Common myeloid progenitor, CD34-positive (primary cell): ENCODE results near the gene DAPL1.
A peak's percentile ranks its signal among the peaks of the same experiment; 100 is the strongest.

Experiments
- CTCF ChIA-PET: fragments of 350-600 bp; sonication (Branson Sonifier 250); formaldehyde crosslinking; loops from one replicate; lab custom pipeline; 2021; ENCODE audit warnings: antibody characterized with exemption; lab: Charles Lee
- POLR2A ChIA-PET: fragments of 350-600 bp; sonication (Branson Sonifier 250); formaldehyde crosslinking; loops from one replicate; lab custom pipeline; 2021; ENCODE audit warnings: antibody characterized with exemption; lab: Charles Lee
- DNase-seq, 3 donors: peaks; one replicate each; pipeline versions ENCODE4 v3.0.0 to v3.0.0-alpha.2; 2013
- H3K27ac ChIP-seq, 2 experiments: 1 replicate in 1 of 2; 2 replicates in 1 of 2; pipeline ENCODE4 v1.7.0; 2013; ENCODE audit warnings: inconsistent platforms in 2 of 2, low read length in 2 of 2, mild to moderate bottlenecking in 2 of 2, low read depth in 1 of 2, moderate library complexity in 1 of 2; ENCODE audit not compliant: severe bottlenecking in 2 of 2, insufficient read depth in 1 of 2, poor library complexity in 1 of 2
- H3K27me3 ChIP-seq, 5 experiments: replicated peaks in 2 of 5; 1 replicate in 3 of 5; 2 replicates in 2 of 5; pipeline versions ENCODE4 v1.6.1 to v1.7.0; 2013; ENCODE audit warnings: low read length in 4 of 5, mild to moderate bottlenecking in 2 of 5, moderate library complexity in 2 of 5, inconsistent platforms in 1 of 5; ENCODE audit not compliant: insufficient read depth in 5 of 5, control insufficient read depth in 4 of 5
- H3K36me3 ChIP-seq, 4 experiments: 1 replicate in 2 of 4; 2 replicates in 2 of 4; pipeline versions ENCODE4 v1.6.1 to v1.7.0; 2013; ENCODE audit warnings: low read length in 3 of 4, control low read depth in 1 of 4, mild to moderate bottlenecking in 1 of 4; ENCODE audit not compliant: control insufficient read depth in 4 of 4, insufficient read depth in 4 of 4
- H3K4me1 ChIP-seq, 4 experiments: 1 replicate in 3 of 4; 2 replicates in 1 of 4; pipeline versions ENCODE4 v1.6.1 to v1.7.1; 2013; ENCODE audit warnings: low read length in 3 of 4, mild to moderate bottlenecking in 3 of 4, control low read depth in 1 of 4, inconsistent platforms in 1 of 4, moderate library complexity in 1 of 4; ENCODE audit not compliant: control insufficient read depth in 4 of 4, insufficient read depth in 4 of 4; ENCODE audit errors: control extremely low read depth in 1 of 4
- H3K4me3 ChIP-seq, 7 experiments: 1 replicate in 4 of 7; 2 replicates in 3 of 7; pipeline versions ENCODE4 v1.5.1 to v1.7.0; 2013; ENCODE audit warnings: mild to moderate bottlenecking in 7 of 7, low read length in 6 of 7, moderate library complexity in 6 of 7, inconsistent platforms in 2 of 7, low read depth in 2 of 7, control low read depth in 1 of 7; ENCODE audit not compliant: insufficient read depth in 4 of 7, control insufficient read depth in 1 of 7; ENCODE audit errors: extremely low read depth in 1 of 7
- H3K9me3 ChIP-seq, 5 experiments: 1 replicate in 4 of 5; 2 replicates in 1 of 5; pipeline versions ENCODE4 v1.6.1 to v1.7.1; 2013; ENCODE audit warnings: low read length in 4 of 5, mild to moderate bottlenecking in 2 of 5, inconsistent platforms in 1 of 5, low read depth in 1 of 5, moderate library complexity in 1 of 5; ENCODE audit not compliant: control insufficient read depth in 4 of 5, insufficient read depth in 2 of 5; ENCODE audit errors: control extremely low read depth in 1 of 5
- WGBS: methylation state at CpG from one replicate; pipeline ENCODE4 v1.1.5; 2013; ENCODE audit not compliant: insufficient coverage; 5-methylcytosine and 5-hydroxymethylcytosine counted together

Gene DAPL1

DNA sequence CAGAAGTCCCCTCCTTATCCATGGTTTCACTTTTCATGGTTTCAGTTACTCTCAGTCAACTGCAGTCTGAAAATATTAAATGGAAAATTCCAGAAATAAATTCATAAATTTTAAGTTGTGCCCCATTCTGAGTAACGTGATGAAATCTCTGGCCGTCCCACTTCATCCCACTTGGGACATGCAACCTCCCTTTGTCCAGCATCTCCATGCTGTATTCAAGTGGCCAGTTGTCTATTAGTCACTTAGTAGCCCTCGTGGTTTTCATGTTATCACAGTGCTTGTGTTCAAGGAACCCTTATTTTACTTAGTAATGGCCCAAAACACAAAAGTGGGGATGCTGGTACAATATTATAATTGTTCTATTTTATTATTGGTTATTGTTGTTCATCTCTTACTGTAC, 18.0 kb upstream of the DAPL1 start:
- WGBS, result 100% methylated on average over 2 of the region's 3 CpGs
- Histone ChIP-seq H3K4me1 (no peaks in the 10 kb centered on the region), H3K36me3 (no peaks in the 10 kb centered on the region), H3K4me3 (no peak overlapping the region), H3K9me3 (no peaks in the 10 kb centered on the region), H3K27ac (no peak overlapping the region), H3K27me3 (no peaks in the 10 kb centered on the region)
- ChIA-PET CTCF (interaction anchor here (1.7 kb wide), 1 partner anchor 32 kb away, joined by 6 read pairs; no protein-coding TSS in a partner anchor), POLR2A (no interaction called here)
- DNase-seq, result no peak

DNA sequence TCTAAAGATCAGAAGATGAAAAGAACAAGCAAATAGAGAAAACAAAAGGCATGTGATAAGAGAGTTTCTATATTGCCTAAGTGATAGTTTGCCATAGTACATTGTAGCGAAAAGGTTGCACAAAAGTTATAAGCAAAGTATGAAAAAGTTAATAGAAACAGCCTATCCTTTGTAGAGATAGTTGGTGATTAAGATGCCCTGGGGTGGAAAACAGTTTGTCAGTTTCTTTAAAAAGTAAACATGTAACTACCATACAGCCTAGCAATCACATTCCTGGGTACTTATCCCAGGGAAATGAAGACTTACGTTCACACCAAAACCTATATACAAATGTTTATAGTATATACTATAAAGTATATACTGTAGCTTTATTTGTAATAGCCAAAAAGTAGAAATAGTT, 16.9 kb upstream of the DAPL1 start:
- no peaks in the 10 kb centered on the region for H3K27me3 ChIP-seq
- 100% methylated on average over 1 of the region's 2 CpGs for WGBS
- no peaks in the 10 kb centered on the region for H3K9me3 ChIP-seq
- no peak for DNase-seq
- H3K36me3 ChIP-seq, result no peaks in the 10 kb centered on the region
- POLR2A ChIA-PET, result no interaction called here
- H3K4me3 ChIP-seq, result no peak overlapping the region
- H3K27ac ChIP-seq, result no peak overlapping the region
- H3K4me1 ChIP-seq, result no peaks in the 10 kb centered on the region
- CTCF ChIA-PET, result no interaction called here

DNA sequence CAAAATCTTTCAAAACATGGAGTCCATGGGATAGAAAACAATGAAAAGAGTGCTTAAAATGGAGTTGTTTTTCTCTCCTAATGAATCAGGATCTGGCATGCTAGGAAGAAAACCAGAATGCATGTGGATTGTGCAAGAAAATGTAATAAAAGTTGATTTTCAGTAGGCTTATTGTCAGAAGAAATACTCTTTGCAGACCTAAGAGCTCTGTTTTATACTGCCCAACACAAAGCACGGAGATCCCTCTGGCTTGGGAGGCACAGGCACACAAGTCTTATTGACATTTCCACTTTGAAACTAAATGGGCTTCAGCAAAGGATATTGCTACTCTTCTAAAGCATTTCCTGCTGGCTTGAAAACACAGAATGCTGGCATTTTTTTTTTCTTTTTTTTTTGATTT, 15.5 kb upstream of the DAPL1 start:
- peaks cover 0 to 4% (median 1%) of the 10 kb centered on the region in 4 experiments for H3K4me1 ChIP-seq
- DNase-seq, result no peak
- CTCF ChIA-PET, result interaction anchor here (1.5 kb wide), 1 partner anchor 14 kb away, joined by 3 read pairs; no protein-coding TSS in a partner anchor

DNA sequence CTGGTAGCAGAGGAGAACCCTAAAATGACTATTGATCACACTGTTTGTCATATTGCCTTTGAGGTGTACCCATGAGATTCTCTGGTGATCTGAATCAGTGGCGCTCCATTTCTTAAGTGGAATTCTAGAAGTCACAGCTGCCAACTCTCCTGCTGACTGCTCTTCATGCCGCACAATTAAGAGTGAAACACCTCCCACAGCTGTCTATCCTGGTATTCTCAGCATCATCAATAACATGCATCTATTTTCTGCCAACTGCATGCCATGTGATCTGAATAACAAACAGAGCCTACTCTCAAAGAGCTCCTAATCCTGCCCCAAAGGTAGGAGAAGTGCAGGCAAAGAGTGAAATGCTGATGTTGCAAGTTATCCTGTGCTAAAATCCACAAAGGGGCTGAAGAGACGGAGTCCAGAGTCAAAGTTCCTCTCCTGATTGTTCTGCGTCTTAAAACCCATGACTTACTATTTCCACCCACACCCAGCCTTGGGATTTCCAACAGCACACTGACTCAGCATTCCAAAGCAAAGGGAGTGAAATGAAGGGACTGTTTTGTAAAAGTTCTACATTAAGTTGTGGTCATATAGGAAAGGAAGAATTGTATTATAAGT, 13.7 kb upstream of the DAPL1 start:
- no peak for DNase-seq
- Histone ChIP-seq H3K4me1 (peaks cover 0 to 4% (median 1%) of the 10 kb centered on the region in 4 experiments), H3K9me3 (no peaks in the 10 kb centered on the region), H3K36me3 (no peaks in the 10 kb centered on the region), H3K4me3 (no peak overlapping the region), H3K27ac (no peak overlapping the region), H3K27me3 (no peaks in the 10 kb centered on the region)
- ChIA-PET CTCF (no interaction called here), POLR2A (no interaction called here)
- 95% methylated on average over 2 of the region's 4 CpGs for WGBS

More for the DNA sequence above, 15.5 kb upstream of the DAPL1 start:
- Histone ChIP-seq H3K27me3 (no peaks in the 10 kb centered on the region), H3K27ac (no peak overlapping the region), H3K9me3 (no peaks in the 10 kb centered on the region), H3K36me3 (no peaks in the 10 kb centered on the region), H3K4me3 (no peak overlapping the region)
- 100% methylated on average over 1 of the region's 1 CpG for WGBS
- POLR2A ChIA-PET, result no interaction called here

DNA sequence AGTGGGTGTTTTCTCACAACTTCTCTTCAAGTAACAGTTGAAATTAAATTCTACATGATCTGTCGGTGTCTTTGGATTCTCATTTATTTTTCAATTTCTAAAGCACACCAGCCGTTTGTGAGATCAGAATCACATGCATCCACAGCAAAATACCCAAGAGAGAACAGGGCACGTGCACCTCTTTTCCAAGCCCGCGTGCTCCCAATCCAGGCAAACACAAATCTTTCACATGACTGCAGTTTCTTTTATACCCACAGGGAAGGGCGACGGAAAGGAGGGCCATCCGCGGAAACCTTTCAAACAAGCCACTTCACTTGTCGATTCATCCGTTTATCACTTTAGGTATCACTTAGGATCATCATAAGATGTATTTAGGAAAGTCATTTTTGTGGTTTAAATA, 13.0 kb upstream of the DAPL1 start:
- Histone ChIP-seq H3K4me3 (no peak overlapping the region), H3K9me3 (peaks cover 0 to 4% (median 3%) of the 10 kb centered on the region in 5 experiments), H3K27ac (no peak overlapping the region), H3K36me3 (no peaks in the 10 kb centered on the region), H3K27me3 (no peaks in the 10 kb centered on the region), H3K4me1 (peaks cover 0 to 4% (median 1%) of the 10 kb centered on the region in 4 experiments)
- DNase-seq, result no peak
- CTCF ChIA-PET, result no interaction called here
- POLR2A ChIA-PET, result interaction anchor here (0.6 kb wide), 1 partner anchor 1613 kb away, joined by 3 read pairs; no protein-coding TSS in a partner anchor
- 92% methylated on average over 4 of the region's 11 CpGs for WGBS

DNA sequence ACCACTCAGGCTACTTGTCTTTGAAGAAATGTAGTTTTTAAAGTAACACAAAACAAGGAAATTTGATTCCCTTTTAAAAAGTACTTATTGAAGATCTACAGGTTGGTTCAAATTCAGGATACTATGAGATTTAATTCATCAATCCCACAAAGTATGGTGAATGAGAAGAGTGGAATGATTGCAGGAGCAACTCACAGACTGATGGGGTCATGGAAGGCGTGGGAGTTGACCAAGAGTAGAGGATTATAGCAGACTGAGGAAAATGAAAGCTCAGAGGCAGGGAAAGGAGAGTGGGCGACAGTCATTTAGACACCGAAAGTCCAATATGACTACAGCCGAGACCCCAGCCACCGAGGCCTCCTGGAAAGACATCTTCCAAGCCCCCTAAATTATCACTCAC, 12.5 kb upstream of the DAPL1 start:
- H3K27me3 ChIP-seq, result no peaks in the 10 kb centered on the region
- H3K4me3 ChIP-seq, result no peak overlapping the region
- H3K27ac ChIP-seq, result no peak overlapping the region
- H3K36me3 ChIP-seq, result no peaks in the 10 kb centered on the region
- H3K9me3 ChIP-seq, result peaks cover 0 to 6% (median 4%) of the 10 kb centered on the region in 5 experiments
- CTCF ChIA-PET, result no interaction called here
- 97% methylated on average over 3 of the region's 5 CpGs for WGBS
- POLR2A ChIA-PET, result interaction anchor here (0.6 kb wide), 1 partner anchor 1613 kb away, joined by 3 read pairs; no protein-coding TSS in a partner anchor
- DNase-seq, result no peak
- peaks cover 0 to 4% (median 1%) of the 10 kb centered on the region in 4 experiments for H3K4me1 ChIP-seq

DNA sequence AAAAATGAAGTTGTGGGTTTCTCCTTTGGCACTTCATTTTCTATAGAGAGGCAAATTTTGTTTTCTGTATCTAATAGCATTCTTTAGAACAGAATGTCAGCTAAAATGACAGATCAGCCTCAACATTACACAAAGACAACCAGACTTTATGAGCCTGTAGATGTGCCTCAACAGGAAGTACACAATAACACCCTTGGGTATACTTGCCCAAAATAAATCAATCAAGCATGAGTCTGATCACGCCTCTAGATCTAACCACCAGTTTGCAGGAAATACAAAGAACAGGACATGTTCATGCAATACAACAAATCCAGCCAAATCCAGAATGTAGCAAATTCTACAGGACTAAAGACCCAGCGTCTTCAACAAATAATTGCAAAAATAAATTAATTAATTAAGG, 11.2 kb upstream of the DAPL1 start:
- Histone ChIP-seq H3K27ac (no peak overlapping the region), H3K4me3 (no peak overlapping the region), H3K36me3 (no peaks in the 10 kb centered on the region), H3K4me1 (peaks cover 0 to 4% (median 1%) of the 10 kb centered on the region in 4 experiments), H3K9me3 (peaks cover 0 to 6% (median 4%) of the 10 kb centered on the region in 5 experiments), H3K27me3 (no peaks in the 10 kb centered on the region)
- CTCF ChIA-PET, result no interaction called here
- WGBS, result 0% methylated on average over 1 of the region's 2 CpGs
- POLR2A ChIA-PET, result no interaction called here
- DNase-seq, result peak in 1 of 3 donors; percentile 8
